WI38 (cell line): Measurements from ENCODE around the gene ANKRD18A.
"Not testable (repeated sequence)": the region's sequence is repeated elsewhere in the genome, so short reads cannot be mapped to it uniquely, and the experiment has no call there.

Experiments used
- H3K4me3 ChIP-seq: 2 replicates; pipeline ENCODE4 v1.5.1; 2011; ENCODE audit warnings: low read depth, mild to moderate bottlenecking, control low read depth, low read length
- CTCF ChIP-seq: IDR thresholded peaks from 2 replicates; pipeline ENCODE4 v1.5.1; 2012; ENCODE audit warnings: low read depth, mild to moderate bottlenecking, control low read depth, low read length

The ANKRD18A gene

GRCh38 chr9:38629511-38629910 is 9.1 kb upstream of the ANKRD18A start:
- H3K4me3 ChIP-seq, result no peak overlapping the region
- no peak for TF ChIP-seq CTCF

DNA sequence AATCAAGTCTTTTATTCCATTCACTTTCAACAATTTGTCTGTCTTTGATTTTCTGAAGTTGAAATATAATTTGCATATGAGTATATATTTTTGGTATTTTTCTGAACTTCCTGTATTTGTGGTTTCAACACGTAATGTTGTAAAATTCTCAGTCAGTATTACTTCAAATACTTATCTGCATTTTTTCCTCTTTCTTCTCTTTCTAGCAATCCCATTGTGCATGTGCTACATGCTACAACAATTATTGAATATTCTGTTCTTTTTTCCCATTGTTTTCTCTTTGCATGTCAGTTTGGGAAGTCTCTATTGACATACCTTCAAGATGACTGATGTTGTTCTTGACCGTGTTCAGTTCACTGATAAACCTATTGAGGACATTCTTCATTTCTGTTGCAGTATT is 5.6 kb upstream of the ANKRD18A start:
- H3K4me3 ChIP-seq, result no peak overlapping the region
- no peak for TF ChIP-seq CTCF

- TF ChIP-seq CTCF, result no peak
- H3K4me3 ChIP-seq, result no peak overlapping the region
These were observed 2.6 kb upstream of the ANKRD18A start for GRCh38 chr9:38622951-38623350.

DNA sequence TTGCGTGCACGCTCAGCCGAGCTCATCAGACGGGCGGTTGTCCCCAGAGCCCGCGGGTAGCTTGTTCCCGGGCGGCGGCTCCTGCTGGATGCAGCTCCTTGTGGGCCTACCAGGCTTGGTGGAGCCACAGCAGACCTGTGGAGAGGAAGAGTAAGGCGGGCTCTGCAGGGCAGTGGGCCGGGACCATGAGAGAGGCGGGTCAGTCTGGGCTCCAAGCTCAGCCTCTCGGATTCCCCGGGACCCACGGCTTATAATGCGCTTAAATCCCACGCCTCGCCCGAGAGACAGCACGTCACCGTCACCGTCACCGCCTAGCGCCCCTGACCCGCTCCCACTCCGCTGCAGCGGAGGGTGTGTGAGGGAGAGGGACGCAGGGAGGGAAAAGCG is 1.9 kb upstream of the ANKRD18A start:
- no peak overlapping the region for H3K4me3 ChIP-seq

DNA sequence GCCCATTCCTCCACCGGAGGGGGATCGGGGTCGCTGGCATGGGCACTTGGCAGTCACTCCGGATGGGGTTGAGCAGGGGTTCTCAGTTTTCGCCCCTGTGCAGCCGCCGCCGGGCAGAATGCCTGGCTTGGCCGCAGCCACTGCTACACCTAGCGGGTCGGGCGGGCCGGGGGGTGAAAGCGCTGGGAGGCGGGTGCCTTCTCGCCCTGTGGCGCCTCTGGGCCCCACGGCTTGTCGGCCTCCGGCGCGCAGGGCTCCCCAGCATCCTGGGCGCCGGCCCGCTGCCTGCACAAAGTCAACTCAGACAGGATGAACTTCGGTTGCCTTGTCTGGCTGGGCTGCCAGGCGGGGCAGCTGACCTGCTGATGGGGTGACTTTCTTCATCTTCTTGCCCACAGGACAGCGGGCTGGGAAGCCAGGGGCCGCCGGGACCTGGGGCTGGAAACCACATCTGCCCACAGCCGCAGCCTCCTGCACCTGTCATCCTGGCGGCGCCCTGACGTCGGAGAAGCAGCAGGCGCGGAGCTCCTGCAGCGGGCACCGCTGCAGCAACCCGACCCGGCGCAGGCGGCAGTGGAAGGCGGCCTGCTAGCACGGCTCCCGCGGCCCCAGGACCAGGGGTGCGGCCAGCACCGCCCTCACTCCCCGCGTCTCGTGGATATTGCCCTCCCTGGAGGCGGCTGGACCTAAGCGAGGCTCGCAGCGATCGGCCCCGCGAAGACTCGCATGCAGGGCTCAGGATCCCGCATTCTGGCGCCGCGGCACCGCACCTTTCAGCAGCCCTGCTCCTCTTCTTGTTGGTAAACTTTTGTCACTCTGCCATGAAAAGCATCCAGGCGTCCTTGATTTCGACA is 1.3 kb upstream of the ANKRD18A start:
- TF ChIP-seq CTCF, result no peak
- H3K4me3 ChIP-seq, result no peak overlapping the region

More for the DNA sequence above, 1.9 kb upstream of the ANKRD18A start:
- no peak for TF ChIP-seq CTCF

DNA sequence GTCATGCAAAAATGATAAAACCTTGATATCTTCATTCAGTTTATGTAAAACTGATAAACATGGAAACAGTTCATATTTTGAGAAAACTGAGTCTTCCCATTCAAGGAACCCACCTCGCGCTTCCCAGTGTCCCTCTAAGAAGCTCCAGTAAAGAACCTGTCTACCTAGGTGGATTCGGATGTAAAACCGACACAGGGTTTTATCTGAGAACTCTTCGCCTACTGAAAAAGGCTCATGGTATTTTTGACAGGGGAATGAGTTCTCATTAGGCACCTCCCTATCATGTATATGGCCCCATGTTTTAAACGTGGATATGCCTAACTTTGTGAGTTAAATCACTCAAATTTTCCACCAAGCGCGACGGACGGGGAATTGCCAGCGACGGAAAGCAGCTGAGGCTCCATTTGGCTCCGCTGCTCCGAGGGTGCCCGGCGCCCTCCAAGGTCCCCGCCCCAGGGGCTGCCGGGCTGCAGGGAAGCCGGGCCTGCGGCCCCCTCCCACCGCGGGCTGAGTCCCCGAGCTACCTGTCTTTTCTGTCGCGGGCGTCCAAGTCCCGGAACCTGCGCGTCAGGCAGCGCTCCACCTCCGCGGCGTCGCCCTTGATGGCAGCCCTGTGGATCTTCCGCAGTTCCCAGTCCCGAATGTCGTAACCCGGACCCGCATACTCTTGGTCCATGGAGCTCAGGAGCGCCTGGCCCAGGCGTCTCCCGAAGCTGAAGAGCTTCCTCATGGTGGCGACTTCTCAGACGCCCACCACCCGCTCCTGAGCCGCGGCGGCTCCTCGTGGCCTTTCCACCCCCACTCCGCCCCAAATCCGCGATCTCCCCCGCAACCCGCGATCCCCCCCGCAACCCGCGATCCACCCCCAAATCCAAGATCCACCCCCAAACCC is 594 bp downstream of the ANKRD18A start:
- TF ChIP-seq CTCF, result no peak
- H3K4me3 ChIP-seq, result peak overlapping the region; percentile 33

GRCh38 chr9:38598029-38598745 is 22.2 kb downstream of the ANKRD18A start:
- H3K4me3 ChIP-seq, result not testable (repeated sequence)

- not testable (repeated sequence) for H3K4me3 ChIP-seq
These were observed 25.3 kb downstream of the ANKRD18A start for GRCh38 chr9:38595117-38595516.

GRCh38 chr9:38591346-38592063 is 28.9 kb downstream of the ANKRD18A start:
- not testable (repeated sequence) for H3K4me3 ChIP-seq

DNA sequence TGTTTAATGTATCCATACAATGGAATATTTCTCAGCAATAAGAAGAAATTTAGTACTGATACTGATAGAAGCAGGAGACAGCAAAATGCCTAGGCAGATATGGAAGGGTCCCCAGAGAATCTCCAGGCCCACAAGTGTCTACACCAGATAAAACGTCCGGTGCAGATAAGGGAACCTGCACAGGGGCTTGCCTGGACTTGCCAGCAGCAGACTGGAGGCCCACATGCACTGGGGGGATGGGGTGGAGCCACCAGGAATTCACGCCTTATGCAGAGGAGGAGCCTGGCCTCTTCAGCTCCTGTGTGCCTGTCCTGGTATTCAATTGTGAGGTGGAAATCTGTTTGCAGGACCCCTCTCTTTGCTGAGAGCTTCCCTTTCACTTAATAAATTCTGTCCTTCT is 36.6 kb downstream of the ANKRD18A start:
- H3K4me3 ChIP-seq, result not testable (repeated sequence)

DNA sequence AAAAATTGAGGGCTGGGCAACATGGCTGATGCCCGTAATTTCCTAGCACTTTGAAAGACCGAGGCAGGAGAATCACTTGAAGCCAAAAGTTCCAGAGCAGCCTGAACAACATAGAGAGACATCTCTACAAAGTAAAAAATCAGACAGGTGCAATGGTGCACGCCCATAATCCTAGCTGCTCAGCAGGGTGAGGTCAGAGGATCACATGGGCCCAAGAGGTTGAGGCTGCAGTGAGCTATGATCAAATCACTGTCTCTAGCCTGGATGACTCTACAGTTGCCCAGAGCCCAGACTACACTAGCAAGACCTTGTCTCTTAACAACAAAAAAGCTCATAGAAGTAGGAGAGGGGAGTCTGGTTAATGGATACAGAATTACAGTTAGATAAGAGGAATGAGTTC is 40.3 kb downstream of the ANKRD18A start:
- not testable (repeated sequence) for H3K4me3 ChIP-seq
